PC-9 (cell line): ENCODE data around the gene B3GNT7. TPM values are rescaled to one million over a fixed set of nuclear protein-coding genes. Genes with fewer than 3 reads are reported as not detected.

Experiments used
- BruUV-seq: library from RNA; stranded (reverse); fragments of 400-500 nt; replicated peaks from 2 replicates; lab custom pipeline; 2021; lab: Mats Ljungman, UMichigan
- CTCF ChIA-PET: fragments of 300-600 bp; sonication (Branson Sonifier 250); formaldehyde crosslinking; loops from one replicate; lab custom pipeline; 2022; ENCODE audit warnings: antibody characterized with exemption; lab: Charles Lee
- POLR2A ChIA-PET: fragments of 300-600 bp; sonication (Branson Sonifier 250); formaldehyde crosslinking; loops from one replicate; lab custom pipeline; 2022; ENCODE audit warnings: antibody characterized with exemption; ENCODE audit not compliant: unreplicated experiment; lab: Charles Lee
- DNase-seq, 2 experiments: peaks; one replicate each; pipeline versions ENCODE4 v3.0.0 to v3.0.0-alpha.2; 2015 to 2022; ENCODE audit warnings: mixed read lengths in 1 of 2
- H2AFZ ChIP-seq: fragments of 200-600 bp; sonication (generic); 2 replicates; pipeline ENCODE4 v1.8.1; 2017; ENCODE audit warnings: antibody characterized with exemption
- H3F3A ChIP-seq: fragments of 200-600 bp; sonication (generic); 2 replicates; pipeline ENCODE4 v1.8.1; 2017; ENCODE audit warnings: antibody characterized with exemption, mild to moderate bottlenecking, low read depth; ENCODE audit not compliant: insufficient read depth
- H3K27ac ChIP-seq: fragments of 200-600 bp; sonication (generic); 2 replicates; pipeline ENCODE4 v1.6.1; 2016; ENCODE audit warnings: mixed run types
- H3K27me3 ChIP-seq: fragments of 200-600 bp; sonication (generic); 2 replicates; pipeline ENCODE4 v1.6.1; 2016; ENCODE audit warnings: low read depth, mixed run types; ENCODE audit not compliant: insufficient read depth
- H3K36me3 ChIP-seq: fragments of 200-600 bp; sonication (generic); 2 replicates; pipeline ENCODE4 v1.6.1; 2016; ENCODE audit warnings: low read depth, mixed run types
- H3K4me1 ChIP-seq: fragments of 200-600 bp; sonication (generic); replicated peaks from 2 replicates; pipeline ENCODE4 v1.6.1; 2016; ENCODE audit warnings: mixed run types; ENCODE audit not compliant: insufficient read depth
- H3K4me2 ChIP-seq: fragments of 200-600 bp; sonication (generic); 2 replicates; pipeline ENCODE4 v1.6.1; 2017; ENCODE audit warnings: mixed run types
- H3K4me3 ChIP-seq: fragments of 200-600 bp; sonication (generic); 2 replicates; pipeline ENCODE4 v1.6.1; 2016; ENCODE audit warnings: mixed run types
- H3K79me2 ChIP-seq: fragments of 200-600 bp; sonication (generic); 2 replicates; pipeline ENCODE4 v1.6.1; 2017; ENCODE audit warnings: low read depth, mixed run types
- H3K9me2 ChIP-seq: fragments of 200-600 bp; sonication (generic); 2 replicates; pipeline ENCODE4 v1.8.1; 2017; ENCODE audit warnings: mild to moderate bottlenecking; ENCODE audit not compliant: insufficient read depth
- H3K9me3 ChIP-seq: fragments of 200-600 bp; sonication (generic); 2 replicates; pipeline ENCODE4 v1.8.1; 2016; ENCODE audit warnings: low read depth; ENCODE audit not compliant: insufficient read depth
- H4K20me1 ChIP-seq: fragments of 200-600 bp; sonication (generic); 2 replicates; pipeline ENCODE4 v1.8.1; 2017; ENCODE audit not compliant: insufficient read depth
- EZH2 ChIP-seq: fragments of 200-600 bp; sonication (generic); IDR thresholded peaks from 2 replicates; pipeline ENCODE4 v1.8.0; 2017; ENCODE audit warnings: antibody characterized with exemption, low read depth
- intact Hi-C: fragments of 100-400 bp; cut with micrococcal nuclease; formaldehyde crosslinking; loops from one replicate; pipeline ENCODE4 v1.10.0; 2022; ENCODE audit not compliant: unreplicated experiment
- total RNA-seq: library from RNA; stranded (reverse); gene quantifications from 2 replicates; pipeline ENCODE4 v1.2.3, GENCODE V29; 2021
- TF ChIP-seq, protein P1 (sequence below): fragments of 200-600 bp; sonication (generic); conservative IDR thresholded peaks from 2 replicates; pipeline ENCODE4 v1.6.1; 2017; ENCODE audit warnings: mixed run types, antibody characterized with exemption, mild to moderate bottlenecking, moderate library complexity

The B3GNT7 gene
- total RNA-seq, 1 experiment from 2014 or later = 14.0 TPM

DNA sequence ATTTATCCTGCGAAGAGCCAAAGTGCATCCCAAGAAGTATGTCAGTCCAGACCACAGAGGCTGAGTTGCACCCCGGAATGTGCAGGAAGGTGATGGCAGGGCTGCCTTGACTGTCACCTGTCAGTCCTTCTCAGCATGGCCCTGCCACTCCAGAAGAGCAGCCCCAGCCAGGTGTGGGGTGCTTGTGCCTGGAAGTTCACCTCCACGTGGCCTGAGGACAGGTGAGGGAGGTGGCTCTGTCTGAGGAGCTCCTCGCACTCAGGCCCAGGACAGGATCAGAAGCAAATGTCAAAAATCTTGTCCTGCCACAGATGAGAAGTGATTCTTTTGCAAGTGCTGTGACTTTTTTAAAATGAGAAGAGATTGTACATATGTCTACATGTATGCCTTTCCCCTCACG, 31.4 kb upstream of the B3GNT7 start:
- TF ChIP-seq, protein P1, sequence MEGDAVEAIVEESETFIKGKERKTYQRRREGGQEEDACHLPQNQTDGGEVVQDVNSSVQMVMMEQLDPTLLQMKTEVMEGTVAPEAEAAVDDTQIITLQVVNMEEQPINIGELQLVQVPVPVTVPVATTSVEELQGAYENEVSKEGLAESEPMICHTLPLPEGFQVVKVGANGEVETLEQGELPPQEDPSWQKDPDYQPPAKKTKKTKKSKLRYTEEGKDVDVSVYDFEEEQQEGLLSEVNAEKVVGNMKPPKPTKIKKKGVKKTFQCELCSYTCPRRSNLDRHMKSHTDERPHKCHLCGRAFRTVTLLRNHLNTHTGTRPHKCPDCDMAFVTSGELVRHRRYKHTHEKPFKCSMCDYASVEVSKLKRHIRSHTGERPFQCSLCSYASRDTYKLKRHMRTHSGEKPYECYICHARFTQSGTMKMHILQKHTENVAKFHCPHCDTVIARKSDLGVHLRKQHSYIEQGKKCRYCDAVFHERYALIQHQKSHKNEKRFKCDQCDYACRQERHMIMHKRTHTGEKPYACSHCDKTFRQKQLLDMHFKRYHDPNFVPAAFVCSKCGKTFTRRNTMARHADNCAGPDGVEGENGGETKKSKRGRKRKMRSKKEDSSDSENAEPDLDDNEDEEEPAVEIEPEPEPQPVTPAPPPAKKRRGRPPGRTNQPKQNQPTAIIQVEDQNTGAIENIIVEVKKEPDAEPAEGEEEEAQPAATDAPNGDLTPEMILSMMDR = no peak
- no peak for TF ChIP-seq EZH2
- H3K79me2 ChIP-seq = no peaks in the 10 kb centered on the region
- no peak overlapping the region for H2AFZ ChIP-seq
- no peaks in the 10 kb centered on the region for H3K9me2 ChIP-seq
- intact Hi-C loops = no loop called here
- no peak overlapping the region for H3K4me3 ChIP-seq
- CTCF ChIA-PET = no interaction called here
- H3F3A ChIP-seq = peaks cover 35% of the 10 kb centered on the region
- H3K4me1 ChIP-seq = peaks cover 42% of the 10 kb centered on the region
- peak overlapping the region; percentile 67; the same call in 1 of the 2 replicates for H3K4me2 ChIP-seq
- H3K36me3 ChIP-seq = no peaks in the 10 kb centered on the region
- POLR2A ChIA-PET = interaction anchor here (0.7 kb wide), 1 partner anchor 33 kb away, joined by 18 read pairs; no protein-coding TSS in a partner anchor
- H3K9me3 ChIP-seq = no peaks in the 10 kb centered on the region
- H3K27ac ChIP-seq = peak overlapping the region; percentile 92
- DNase-seq = no peak
- no TSS peak for BruUV-seq
- no peaks in the 10 kb centered on the region for H4K20me1 ChIP-seq
- no peaks in the 10 kb centered on the region for H3K27me3 ChIP-seq

DNA sequence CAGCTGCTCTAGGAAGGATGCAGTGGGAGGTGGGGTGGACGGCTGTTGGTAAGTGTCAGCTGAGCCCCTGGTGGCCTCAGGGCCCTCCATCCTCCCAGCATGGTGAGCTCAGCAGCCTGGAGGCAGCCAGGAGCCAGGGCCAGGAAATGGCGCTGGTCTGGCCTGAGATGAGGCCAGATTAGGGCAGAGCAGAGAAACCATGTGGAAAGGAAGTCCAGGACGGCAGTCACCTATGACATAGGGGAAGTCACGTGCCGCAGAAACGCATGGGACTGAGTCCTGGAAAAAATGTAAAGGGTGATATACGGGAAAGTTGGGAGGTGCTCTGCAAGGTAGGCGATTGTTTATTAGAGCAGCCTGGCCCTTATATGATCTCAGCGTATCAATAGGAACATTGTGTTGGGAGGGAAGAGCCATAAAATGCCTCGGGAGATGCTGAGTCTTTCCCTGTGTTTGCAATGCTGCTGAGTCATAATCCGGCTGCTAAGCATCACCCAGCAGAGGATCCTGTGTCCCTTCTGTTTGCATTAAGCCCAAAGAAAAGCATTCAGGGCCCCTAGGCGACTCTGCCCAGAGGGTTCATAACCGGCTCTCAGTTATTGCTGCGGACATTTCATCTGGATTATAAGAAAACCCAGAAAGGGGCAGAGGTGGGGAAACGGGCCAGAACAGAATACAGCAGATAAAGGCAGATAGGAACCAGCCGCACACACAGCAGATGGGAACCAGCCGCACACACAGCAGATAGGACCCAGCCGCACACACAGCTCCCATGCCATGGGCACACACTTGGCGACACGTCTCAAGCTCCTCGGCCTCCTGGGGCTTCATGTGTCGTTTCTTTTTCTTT, 30.3 kb upstream of the B3GNT7 start:
- peaks cover 53% of the 10 kb centered on the region for H3K4me1 ChIP-seq
- no peaks in the 10 kb centered on the region for H3K79me2 ChIP-seq
- DNase-seq = peak; percentile 74 to 95
- no peaks in the 10 kb centered on the region for H3K27me3 ChIP-seq
- no TSS peak for BruUV-seq
- no peaks in the 10 kb centered on the region for H3K36me3 ChIP-seq
- peak overlapping the region; percentile 29; the same call in 1 of the 2 replicates for H3K4me3 ChIP-seq
- no peaks in the 10 kb centered on the region for H3K9me3 ChIP-seq
- TF ChIP-seq EZH2 = no peak
- TF ChIP-seq, protein P1 = no peak
- ChIA-PET CTCF (interaction anchor here (0.6 kb wide), 1 partner anchor 58 kb away, joined by 3 read pairs; no protein-coding TSS in a partner anchor), POLR2A (no interaction called here)
- peak overlapping the region; percentile 67 for H3K4me2 ChIP-seq
- H2AFZ ChIP-seq = peak overlapping the region; percentile 69; the same call in 1 of the 2 replicates
- intact Hi-C loops = loop anchor here (1.0 kb wide), 1 partner anchor 13 kb away; no protein-coding TSS in a partner anchor
- no peaks in the 10 kb centered on the region for H4K20me1 ChIP-seq
- no peaks in the 10 kb centered on the region for H3K9me2 ChIP-seq
- H3K27ac ChIP-seq = peak overlapping the region; percentile 92
- H3F3A ChIP-seq = peaks cover 40% of the 10 kb centered on the region

DNA sequence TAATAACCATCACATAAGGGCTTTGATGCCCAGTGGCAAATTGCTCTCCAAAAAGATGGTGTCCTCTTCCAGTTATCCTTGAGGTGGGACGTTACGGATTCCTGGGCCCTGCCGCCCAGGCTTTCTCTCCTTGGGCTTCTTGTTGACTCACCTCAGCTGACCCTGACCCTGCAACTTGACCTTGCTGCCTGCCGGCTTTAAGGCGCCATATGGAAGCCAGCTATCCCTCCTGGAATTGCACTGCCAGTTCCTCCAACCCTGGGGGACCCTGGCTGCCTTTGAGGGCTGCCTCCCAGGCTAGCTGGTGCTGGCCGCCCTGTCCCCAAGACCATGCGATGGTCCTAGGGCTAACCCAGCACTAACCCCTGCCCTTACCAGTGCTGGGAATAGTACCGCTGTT, 28.3 kb upstream of the B3GNT7 start:
- no peak overlapping the region for H2AFZ ChIP-seq
- H3K4me2 ChIP-seq = no peak overlapping the region
- no TSS peak for BruUV-seq
- POLR2A ChIA-PET = no interaction called here
- peaks cover 45% of the 10 kb centered on the region for H3F3A ChIP-seq
- no peaks in the 10 kb centered on the region for H4K20me1 ChIP-seq
- no peaks in the 10 kb centered on the region for H3K9me2 ChIP-seq
- no peak for DNase-seq
- H3K36me3 ChIP-seq = no peaks in the 10 kb centered on the region
- H3K27ac ChIP-seq = no peak overlapping the region
- H3K4me3 ChIP-seq = no peak overlapping the region
- CTCF ChIA-PET = no interaction called here
- H3K9me3 ChIP-seq = no peaks in the 10 kb centered on the region
- TF ChIP-seq, protein P1 = no peak
- no peak for TF ChIP-seq EZH2
- H3K79me2 ChIP-seq = no peaks in the 10 kb centered on the region
- H3K4me1 ChIP-seq = peaks cover 69% of the 10 kb centered on the region
- intact Hi-C loops = no loop called here
- H3K27me3 ChIP-seq = no peaks in the 10 kb centered on the region
